GM08714 (cell line): ENCODE measurements around the gene TGFB2.

ENCODE experiments used
- H3K4me3 ChIP-seq: fragments of 200-500 bp; sonication (Bioruptor generic); 2 replicates; pipeline ENCODE4 v1.5.1; 2014; ENCODE audit warnings: mild to moderate bottlenecking, low read length, inconsistent platforms
- ZNF274 ChIP-seq: IDR thresholded peaks from 2 replicates; pipeline ENCODE4 v1.6.1; 2012; ENCODE audit warnings: mild to moderate bottlenecking, low read depth, low read length

The TGFB2 gene

DNA sequence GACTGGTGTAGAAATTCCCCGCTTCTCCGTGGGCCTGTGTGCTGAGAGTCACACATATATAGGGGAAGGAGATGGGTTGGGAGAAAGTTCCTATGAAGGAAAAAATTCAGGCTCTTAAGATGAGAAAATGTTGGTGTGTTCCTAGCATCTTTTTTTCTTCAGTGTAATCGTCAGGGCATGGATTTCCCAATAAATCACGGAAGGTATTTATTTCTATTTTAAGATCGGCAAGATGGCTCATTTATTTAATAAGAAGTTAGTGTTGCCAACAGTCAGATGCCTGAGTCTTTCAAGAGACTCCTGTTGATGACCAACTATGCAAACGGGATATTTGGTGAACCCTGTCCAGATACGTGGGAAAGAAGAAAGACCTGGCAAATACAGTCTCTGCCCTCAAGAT, 58.2 kb downstream of the TGFB2 start:
- TF ChIP-seq ZNF274 = no peak
- no peak overlapping the region for H3K4me3 ChIP-seq

DNA sequence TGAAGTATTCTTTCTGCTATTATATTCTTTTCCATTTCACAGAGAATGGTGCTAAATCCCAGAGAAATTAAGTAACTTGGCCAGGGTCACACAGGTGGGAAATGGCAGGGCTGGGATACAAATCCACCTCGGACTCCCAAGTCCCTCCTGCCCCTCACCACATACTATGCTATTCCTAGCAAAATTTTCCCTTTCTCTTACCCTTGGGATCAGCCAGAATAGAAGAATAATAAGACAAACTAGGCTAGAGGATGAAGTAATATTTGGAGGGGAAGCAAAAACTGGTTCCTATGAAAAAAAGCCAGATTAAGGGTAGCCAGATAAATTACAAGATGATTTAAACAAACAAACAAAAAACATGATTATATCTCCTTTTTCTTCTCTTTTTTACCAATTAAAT, 62.5 kb downstream of the TGFB2 start:
- no peak for TF ChIP-seq ZNF274
- H3K4me3 ChIP-seq = no peak overlapping the region

DNA sequence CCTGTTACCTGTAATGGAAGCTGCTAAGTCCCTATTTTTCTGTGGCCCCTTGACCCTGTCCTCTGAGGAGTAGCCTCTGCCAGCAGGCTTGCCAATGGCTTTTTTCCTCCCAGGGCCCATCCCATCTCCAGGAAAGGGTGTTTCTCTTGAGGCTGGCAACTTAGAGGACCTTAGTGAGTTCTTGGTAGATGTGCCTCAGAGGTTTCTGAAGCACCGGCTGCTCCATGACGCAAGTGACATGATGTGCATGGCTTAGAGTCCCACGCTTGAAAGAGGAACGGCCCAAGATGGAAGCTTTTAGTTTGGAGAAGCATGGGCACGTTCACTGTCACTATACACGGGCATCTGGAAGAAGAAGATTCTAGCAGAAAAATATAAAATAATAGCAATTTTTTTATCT, 63.0 kb downstream of the TGFB2 start:
- H3K4me3 ChIP-seq = no peak overlapping the region
- no peak for TF ChIP-seq ZNF274

DNA sequence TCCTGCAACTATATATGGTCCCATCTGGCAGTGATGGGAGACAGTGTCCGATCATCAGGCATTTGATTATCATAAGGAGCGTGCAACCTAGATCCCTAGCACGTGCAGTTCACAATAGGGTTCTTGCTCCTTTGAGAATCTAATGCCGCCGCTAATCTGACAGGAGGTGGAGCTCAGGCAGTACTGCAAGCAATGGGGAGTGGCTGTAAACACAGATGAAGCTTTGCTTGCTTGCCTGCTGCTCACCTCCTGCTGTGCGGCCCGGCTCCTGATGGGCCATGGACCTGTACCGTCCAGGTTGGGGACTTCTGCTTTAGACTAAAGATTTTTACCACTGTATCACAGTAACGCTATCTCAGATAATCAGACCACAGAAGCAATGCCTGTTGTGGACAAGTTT, 63.8 kb downstream of the TGFB2 start:
- no peak overlapping the region for H3K4me3 ChIP-seq
- TF ChIP-seq ZNF274 = no peak

DNA sequence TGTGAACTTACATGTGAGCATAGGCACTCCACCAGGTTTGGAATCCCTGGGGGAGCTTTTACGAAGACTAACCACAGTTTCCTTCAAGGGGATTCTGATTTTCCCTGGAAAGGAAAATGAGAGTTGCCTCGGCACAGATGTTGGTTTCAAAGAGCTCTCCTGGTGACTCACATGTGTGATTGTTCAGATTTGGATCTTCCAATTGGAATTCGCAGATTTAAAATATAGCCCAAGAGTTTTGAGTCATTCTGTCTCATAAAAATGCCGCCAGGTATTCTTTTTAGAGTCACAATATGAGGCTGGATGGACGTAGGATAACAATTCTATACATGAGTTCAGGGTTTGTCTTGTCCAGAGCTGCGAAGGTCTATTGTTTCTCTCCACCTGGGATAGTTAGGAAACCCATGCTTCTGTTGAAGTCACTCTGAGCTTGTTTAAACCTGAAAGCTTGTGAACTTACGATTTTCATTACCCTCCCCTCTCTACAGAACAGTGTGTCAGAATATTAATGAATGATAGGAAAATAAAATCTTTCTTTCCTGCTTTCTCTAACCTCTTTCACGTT, 64.9 kb downstream of the TGFB2 start:
- TF ChIP-seq ZNF274 = no peak
- no peak overlapping the region for H3K4me3 ChIP-seq

DNA sequence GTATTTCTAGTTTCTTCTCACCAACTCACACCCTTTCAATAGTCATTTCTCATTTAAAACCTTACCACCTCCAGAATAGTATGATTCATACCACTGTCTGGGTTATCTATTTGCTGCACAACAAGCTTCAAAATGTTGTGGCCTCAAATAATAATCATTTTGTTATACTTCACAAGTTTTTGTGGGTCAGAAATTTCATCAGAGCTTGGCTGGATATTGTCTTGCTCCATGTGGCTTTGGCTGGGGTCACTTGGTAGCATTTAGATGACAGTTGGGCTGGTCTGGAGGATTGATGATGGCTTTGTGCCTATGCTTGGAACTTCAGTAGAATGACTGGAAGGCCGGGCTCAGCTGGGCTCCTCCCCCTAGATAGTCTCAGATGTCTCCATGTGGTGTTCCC, 66.0 kb downstream of the TGFB2 start:
- no peak overlapping the region for H3K4me3 ChIP-seq
- no peak for TF ChIP-seq ZNF274

DNA sequence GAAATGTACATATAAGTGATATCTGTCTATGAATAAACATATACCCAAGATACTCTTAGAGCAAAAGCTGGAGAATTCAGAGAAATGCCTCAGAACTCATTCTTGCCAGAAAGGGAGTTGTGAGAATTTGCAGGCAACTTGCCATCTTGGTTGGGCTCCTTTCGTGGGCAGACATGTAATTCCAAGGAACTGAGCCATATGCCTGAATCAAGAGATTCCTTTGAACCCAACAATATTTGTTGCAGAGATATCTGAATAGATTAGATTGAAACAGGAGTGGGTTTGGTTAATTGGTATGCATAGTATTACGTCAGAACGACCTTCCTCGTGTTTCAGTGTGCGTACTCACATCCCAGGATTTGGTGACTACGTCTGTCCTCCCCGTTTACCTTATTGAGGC, 67.0 kb downstream of the TGFB2 start:
- H3K4me3 ChIP-seq = no peak overlapping the region
- no peak for TF ChIP-seq ZNF274

DNA sequence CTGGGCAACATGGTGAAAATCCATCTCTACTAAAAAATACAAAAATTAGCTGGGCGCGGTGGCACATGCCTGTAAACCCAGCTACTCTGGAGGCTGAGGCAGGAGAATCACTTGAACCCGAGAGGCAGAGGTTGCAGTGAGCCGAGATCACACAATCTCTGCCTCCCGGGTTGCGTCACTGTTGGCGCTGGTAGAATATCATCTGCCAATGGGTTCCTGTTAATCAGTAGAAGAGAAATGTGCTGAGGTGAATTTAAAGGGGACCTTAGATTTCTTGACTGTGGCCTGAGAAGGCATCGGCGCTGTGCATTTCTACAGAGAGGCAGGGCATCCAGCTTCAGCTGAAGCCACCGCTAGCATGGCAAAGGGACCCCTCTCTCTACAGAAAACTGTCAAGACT, 68.0 kb downstream of the TGFB2 start:
- TF ChIP-seq ZNF274 = no peak
- H3K4me3 ChIP-seq = no peak overlapping the region

DNA sequence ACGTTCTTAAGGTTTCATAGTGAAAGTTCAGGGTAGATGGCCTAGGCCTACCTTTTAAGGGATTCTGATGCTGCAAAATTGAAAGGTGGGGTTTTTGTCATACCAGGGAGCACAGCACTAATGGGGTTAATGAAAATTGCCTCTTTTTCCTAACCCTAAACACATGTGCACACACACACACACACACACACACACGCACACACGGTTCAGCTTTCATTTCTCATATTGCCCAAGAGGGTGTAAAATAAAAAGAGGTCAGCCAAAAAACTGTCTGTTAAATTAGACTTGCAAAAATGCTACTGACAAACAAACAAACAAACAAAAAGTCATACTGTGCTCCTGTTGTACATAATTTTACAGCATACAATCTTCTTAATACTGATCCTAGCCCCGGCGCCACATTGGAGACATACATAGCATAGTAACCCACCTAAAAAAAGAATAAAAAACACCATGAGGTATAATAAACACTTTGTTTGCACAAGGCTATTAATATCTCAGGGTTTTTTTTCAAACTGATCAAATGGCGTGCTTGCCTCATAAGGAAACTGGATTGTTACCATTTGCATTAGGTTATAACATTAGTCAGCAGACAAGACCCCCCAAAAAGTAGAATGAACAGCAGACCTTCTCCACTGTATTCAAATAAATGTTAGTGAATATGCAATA, 69.1 kb downstream of the TGFB2 start:
- TF ChIP-seq ZNF274 = no peak
- no peak overlapping the region for H3K4me3 ChIP-seq

DNA sequence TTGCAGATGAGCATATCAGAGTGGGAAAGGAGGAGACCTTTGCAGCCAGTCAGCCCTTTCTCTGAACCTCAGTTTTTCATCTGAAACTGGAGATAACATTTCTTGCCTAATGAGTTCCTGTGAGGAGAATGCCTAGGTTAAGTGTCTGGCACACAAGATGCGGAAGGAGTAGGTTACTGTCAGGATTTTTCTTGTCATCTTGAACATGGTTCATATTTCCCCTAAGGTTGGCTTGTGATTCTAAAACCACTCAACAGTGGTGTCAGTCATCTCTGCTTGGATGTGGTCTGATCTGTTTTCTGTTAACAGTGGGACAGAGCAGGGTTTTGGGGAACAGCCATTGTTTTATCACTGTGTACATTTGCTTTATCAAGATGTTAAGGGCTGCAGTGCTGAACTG, 70.6 kb downstream of the TGFB2 start:
- H3K4me3 ChIP-seq = no peak overlapping the region
- TF ChIP-seq ZNF274 = no peak

DNA sequence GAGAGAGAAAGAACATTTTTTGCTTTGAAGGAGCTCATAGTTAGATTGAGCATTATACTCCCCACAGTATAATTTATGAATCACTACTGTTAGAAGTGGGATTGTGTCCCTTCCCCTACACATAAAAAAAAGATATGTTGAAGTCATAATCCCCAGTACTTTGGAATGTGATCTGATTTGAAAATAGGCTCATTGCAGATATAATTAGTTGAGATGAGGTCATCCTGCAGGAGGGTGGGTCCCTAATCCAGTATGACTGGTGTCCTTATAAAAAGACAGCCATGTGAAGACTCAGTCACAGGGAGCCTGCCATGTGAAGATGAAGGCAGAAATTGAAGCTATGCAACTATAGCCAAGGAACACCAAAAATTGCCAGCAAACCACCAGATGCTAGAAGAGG, 76.4 kb downstream of the TGFB2 start:
- TF ChIP-seq ZNF274 = no peak
- no peak overlapping the region for H3K4me3 ChIP-seq

DNA sequence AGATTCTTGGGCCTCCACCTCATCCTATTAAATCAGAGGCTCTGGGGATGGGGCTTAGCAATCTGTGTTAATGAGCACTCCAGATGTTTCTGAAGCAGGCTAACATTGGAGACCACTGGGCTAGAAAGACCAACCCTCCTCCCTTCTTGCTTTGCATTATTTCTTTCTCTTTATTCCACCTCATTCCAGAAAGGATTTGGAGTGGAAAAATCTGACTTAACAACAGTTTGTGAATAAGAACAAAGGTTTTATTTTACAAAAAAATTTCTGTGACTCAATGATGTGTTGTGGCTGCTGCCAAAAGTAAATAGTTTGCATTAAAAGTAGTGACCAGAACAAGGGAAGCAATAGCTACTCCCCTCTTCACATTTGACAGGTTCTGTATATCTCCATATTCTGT, 79.4 kb downstream of the TGFB2 start:
- no peak for TF ChIP-seq ZNF274

DNA sequence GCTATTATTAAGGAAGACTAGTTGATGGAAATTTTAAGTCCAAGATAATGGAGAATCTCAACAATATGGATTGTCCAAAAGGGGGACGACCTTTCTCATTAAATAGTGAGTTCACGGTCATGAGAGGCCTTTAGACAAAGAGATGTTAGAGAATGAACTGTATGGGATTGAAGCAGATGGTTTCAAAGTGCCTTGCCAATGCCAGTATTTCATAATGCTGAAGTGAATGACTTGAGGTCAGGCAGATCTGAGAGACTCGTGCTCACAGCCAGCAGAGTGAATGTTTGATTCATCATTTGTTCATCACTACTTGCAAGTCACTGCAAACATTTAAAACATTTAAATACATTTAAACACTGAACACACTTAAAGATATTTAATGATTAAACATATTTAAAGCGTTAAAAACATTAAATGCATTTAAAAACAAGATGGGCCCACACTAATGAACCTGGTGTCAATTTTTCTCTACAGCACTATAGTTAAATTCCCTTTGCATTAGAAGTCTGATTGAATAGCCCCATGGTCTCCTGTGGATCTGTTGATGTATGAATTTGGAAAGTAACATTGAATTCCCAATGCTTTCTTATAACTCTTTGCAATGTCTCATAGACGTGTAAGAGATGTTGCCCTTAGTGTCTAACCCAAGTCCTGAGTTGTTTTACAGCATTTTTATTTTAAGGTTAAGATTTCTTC, 80.7 kb downstream of the TGFB2 start:
- H3K4me3 ChIP-seq = no peak overlapping the region
- no peak for TF ChIP-seq ZNF274

More for the DNA sequence above, 79.4 kb downstream of the TGFB2 start:
- no peak overlapping the region for H3K4me3 ChIP-seq

DNA sequence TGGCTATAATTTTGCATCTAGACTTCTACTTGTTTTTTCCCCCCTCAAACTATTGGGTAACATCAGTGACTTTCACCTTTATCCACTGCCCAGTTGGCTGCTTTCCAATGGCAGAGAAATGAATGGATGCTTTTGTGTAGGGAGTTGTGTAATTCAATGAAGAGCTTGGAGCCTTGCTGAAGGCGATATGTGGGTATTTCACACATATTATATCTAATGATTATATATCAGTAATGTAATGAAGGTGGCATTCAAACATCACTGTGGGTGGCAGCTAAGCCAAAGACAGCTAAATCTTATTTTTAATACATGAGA, 81.2 kb downstream of the TGFB2 start:
- no peak for TF ChIP-seq ZNF274
- H3K4me3 ChIP-seq = no peak overlapping the region

DNA sequence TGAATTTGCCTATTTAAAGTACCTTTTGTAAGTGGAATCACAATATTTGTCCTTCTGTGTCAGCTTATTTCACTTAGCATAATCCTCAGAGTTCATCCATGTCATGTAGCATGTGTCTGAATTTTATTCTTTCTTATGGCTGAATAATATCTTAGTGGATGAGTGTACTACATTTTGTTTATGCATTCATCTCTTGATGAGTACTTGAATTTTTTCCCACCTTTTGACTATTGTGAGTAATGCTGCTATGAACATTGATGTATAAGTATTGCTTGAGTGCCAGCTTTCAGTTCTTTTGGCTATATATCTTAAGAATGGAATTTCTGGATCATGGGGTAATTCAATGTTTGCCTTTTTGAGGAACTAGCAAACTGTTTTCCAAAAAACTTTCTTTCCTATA, 84.2 kb downstream of the TGFB2 start:
- no peak for TF ChIP-seq ZNF274
- no peak overlapping the region for H3K4me3 ChIP-seq
